Measurements from ENCODE around the gene ADAMTS12.

Gene ADAMTS12

GRCh38 chr5:33725806-33726205 is 166.0 kb downstream of the ADAMTS12 start:
- DNase-seq (ENCODE audit: low read depth): peak; percentile 86
- TF ChIP-seq CTCF (conservative IDR thresholded peaks at IDR 0.05; ENCODE audit: control insufficient read depth, insufficient read depth, low read depth, low read length): no peak
- H3K4me3 ChIP-seq (ENCODE audit: control insufficient read depth, low read depth, low read length): no peak overlapping the region

DNA sequence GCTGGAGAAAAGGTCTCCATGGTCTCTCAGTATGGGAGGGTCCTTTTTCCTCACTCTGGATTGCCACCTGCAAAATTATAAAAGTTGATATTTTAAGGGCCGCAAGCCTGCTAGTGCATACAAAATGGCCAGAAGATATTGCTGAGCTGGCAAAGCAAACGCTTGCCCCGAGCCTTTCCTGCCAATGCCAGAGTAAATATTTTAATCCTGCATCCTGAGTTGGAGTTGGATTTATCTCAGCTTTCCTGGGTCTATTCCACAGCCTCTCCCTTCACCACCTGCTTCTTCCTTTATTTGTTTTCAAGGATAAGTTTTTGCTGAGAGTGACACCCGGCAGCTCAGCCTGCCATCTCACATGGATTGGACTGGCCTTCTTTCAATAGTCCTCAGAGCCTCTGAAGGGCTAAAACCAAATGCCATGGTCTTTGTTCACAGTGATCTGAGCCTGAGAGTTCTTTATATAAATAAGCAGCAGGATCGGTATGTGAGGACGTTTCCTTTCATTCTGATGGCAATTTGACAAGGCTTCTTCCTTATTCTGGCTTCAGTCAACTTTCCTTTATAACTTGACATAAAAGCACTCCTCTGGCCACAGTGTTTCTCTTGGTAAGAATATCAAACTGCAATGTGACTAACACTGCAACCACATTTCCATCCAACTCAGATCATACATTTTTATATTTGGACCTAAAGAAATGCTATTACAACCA is 170.1 kb downstream of the ADAMTS12 start:
- no peak overlapping the region for H3K4me3 ChIP-seq (ENCODE audit: control insufficient read depth, low read depth, low read length)
- no peak for TF ChIP-seq CTCF (conservative IDR thresholded peaks at IDR 0.05; ENCODE audit: control insufficient read depth, insufficient read depth, low read depth, low read length)
- DNase-seq (ENCODE audit: low read depth): peak; percentile 33

GRCh38 chr5:33720176-33720575 is 171.6 kb downstream of the ADAMTS12 start:
- no peak for TF ChIP-seq CTCF (conservative IDR thresholded peaks at IDR 0.05; ENCODE audit: control insufficient read depth, insufficient read depth, low read depth, low read length)
- no peak for DNase-seq (ENCODE audit: low read depth)
- H3K4me3 ChIP-seq (ENCODE audit: control insufficient read depth, low read depth, low read length): no peak overlapping the region

- TF ChIP-seq CTCF (conservative IDR thresholded peaks at IDR 0.05; ENCODE audit: control insufficient read depth, insufficient read depth, low read depth, low read length): no peak
- DNase-seq (ENCODE audit: low read depth): no peak
- no peak overlapping the region for H3K4me3 ChIP-seq (ENCODE audit: control insufficient read depth, low read depth, low read length)
These were observed 172.0 kb downstream of the ADAMTS12 start for GRCh38 chr5:33719769-33720168.

DNA sequence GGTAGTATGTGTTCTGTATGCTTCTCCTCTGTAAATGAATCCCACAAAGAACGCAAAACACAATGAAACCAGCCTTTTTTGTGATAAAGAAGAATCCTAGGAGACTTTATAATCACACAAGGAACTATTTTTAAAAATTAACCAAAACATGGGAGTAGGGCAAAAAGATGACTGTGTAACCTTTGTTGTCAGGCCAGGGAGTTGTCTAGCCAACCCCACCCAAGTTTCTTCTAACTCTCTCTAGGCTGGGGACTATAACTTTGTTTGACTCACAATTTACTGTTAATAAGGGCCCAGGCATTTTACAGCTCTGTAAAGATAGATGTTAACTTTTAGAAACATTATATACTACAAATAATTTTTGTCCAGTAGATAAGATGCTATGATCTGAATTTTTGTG is 176.1 kb downstream of the ADAMTS12 start:
- DNase-seq (ENCODE audit: low read depth): no peak
- TF ChIP-seq CTCF (conservative IDR thresholded peaks at IDR 0.05; ENCODE audit: control insufficient read depth, insufficient read depth, low read depth, low read length): no peak
- no peak overlapping the region for H3K4me3 ChIP-seq (ENCODE audit: control insufficient read depth, low read depth, low read length)

DNA sequence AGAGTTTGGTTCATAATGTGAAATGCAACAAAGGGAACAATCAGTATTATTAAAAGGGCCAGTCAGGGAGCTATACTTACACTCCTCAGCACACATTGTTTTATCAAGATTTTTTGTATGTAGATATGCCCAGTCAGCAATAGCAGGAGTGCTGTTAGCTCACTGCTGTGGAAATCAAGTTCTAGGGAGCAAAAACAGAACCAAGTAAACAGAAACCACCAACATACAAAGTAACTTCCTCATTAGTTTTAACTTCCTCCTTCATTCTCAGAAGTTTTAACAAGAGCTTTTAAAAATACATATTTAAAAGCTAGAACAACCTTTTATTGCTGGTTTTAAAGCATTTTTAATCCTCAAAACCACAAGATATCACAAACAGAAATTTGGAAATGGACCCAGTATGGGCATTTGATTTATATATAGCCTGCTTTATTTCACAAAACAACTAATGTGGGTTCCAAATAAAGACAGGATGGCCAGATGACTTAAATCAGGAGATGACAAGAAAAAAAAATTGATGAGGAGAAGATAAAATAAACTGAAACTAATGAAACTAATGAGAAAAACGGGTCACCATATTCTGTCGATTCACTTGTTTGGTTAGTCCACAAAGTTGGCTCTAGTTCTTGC is 178.5 kb downstream of the ADAMTS12 start:
- no peak for TF ChIP-seq CTCF (conservative IDR thresholded peaks at IDR 0.05; ENCODE audit: control insufficient read depth, insufficient read depth, low read depth, low read length)
- no peak for DNase-seq (ENCODE audit: low read depth)
- no peak overlapping the region for H3K4me3 ChIP-seq (ENCODE audit: control insufficient read depth, low read depth, low read length)

Data from fibroblast of mammary gland (primary cell).